OCI-LY7 (cell line): Measurements from ENCODE around the gene BPGM. TPM values are rescaled to one million over a fixed set of nuclear protein-coding genes. Genes with fewer than 3 reads are reported as not detected.

Experiments
- BruUV-seq: library from RNA; stranded (reverse); fragments of 400-500 nt; replicated peaks from 2 replicates; lab custom pipeline; 2021; lab: Mats Ljungman, UMichigan
- CTCF ChIA-PET: fragments of 300-600 bp; sonication (Branson Sonifier 250); formaldehyde crosslinking; loops from one replicate; lab custom pipeline; 2022; ENCODE audit warnings: antibody characterized with exemption; ENCODE audit not compliant: unreplicated experiment; lab: Charles Lee
- POLR2A ChIA-PET: fragments of 300-600 bp; sonication (Branson Sonifier 250); formaldehyde crosslinking; loops from one replicate; lab custom pipeline; 2022; ENCODE audit warnings: antibody characterized with exemption; lab: Charles Lee
- DNase-seq: peaks from one replicate; pipeline ENCODE4 v3.0.0-alpha.2; 2015; ENCODE audit warnings: low spot score
- H2AFZ ChIP-seq: fragments of 200-600 bp; sonication (generic), shearing (Covaris generic); 2 replicates; pipeline ENCODE4 v1.6.1; 2014; ENCODE audit warnings: mild to moderate bottlenecking, antibody characterized with exemption, low read length, moderate library complexity
- H3K27ac ChIP-seq: fragments of 200-600 bp; sonication (generic); 2 replicates; pipeline ENCODE4 v1.5.1; 2014; ENCODE audit warnings: mixed run types, low read depth, mild to moderate bottlenecking, moderate library complexity, low read length, inconsistent platforms; ENCODE audit not compliant: poor library complexity, severe bottlenecking
- H3K36me3 ChIP-seq: fragments of 200-600 bp; sonication (generic); 2 replicates; pipeline ENCODE4 v1.6.1; 2014; ENCODE audit warnings: mild to moderate bottlenecking, antibody characterized with exemption, low read length, moderate library complexity, mixed read lengths; ENCODE audit not compliant: insufficient read depth
- H3K4me1 ChIP-seq: fragments of 200-600 bp; sonication (generic); 2 replicates; pipeline ENCODE4 v1.5.1; 2014; ENCODE audit warnings: mild to moderate bottlenecking, low read length; ENCODE audit not compliant: insufficient read depth, poor library complexity, severe bottlenecking
- H3K4me2 ChIP-seq: fragments of 200-600 bp; sonication (generic); 2 replicates; pipeline ENCODE4 v1.6.1; 2014; ENCODE audit warnings: mild to moderate bottlenecking, low read length
- H3K4me3 ChIP-seq: fragments of 200-600 bp; sonication (generic); 2 replicates; pipeline ENCODE4 v1.5.1; 2014; ENCODE audit warnings: mild to moderate bottlenecking, low read depth, low read length; ENCODE audit not compliant: poor library complexity, severe bottlenecking
- H3K79me2 ChIP-seq: fragments of 200-600 bp; sonication (generic); 2 replicates; pipeline ENCODE4 v1.6.1; 2016; ENCODE audit warnings: low read depth, mild to moderate bottlenecking, low read length, moderate library complexity, mixed read lengths; ENCODE audit not compliant: insufficient read depth
- H3K9me2 ChIP-seq: fragments of 200-600 bp; sonication (generic); 2 replicates; pipeline ENCODE4 v1.6.1; 2016; ENCODE audit warnings: mild to moderate bottlenecking, low read length, mixed read lengths; ENCODE audit not compliant: insufficient read depth
- H3K9me3 ChIP-seq: fragments of 200-600 bp; sonication (generic); 2 replicates; pipeline ENCODE4 v1.6.1; 2014; ENCODE audit warnings: mild to moderate bottlenecking, mixed run types, low read length, mixed read lengths
- H4K20me1 ChIP-seq: fragments of 200-600 bp; sonication (generic); 2 replicates; pipeline ENCODE4 v1.6.1; 2014; ENCODE audit warnings: mild to moderate bottlenecking, antibody characterized with exemption, low read length, moderate library complexity, mixed read lengths; ENCODE audit not compliant: insufficient read depth
- CTCF ChIP-seq: fragments of 200-600 bp; sonication (generic); conservative IDR thresholded peaks from 2 replicates; pipeline ENCODE4 v1.5.1; 2014; ENCODE audit warnings: mild to moderate bottlenecking, antibody characterized with exemption, low read length, moderate library complexity, mixed read lengths
- EZH2phosphoT487 ChIP-seq: fragments of 200-600 bp; sonication (generic); IDR thresholded peaks from 2 replicates; pipeline ENCODE4 v1.6.1; 2018; ENCODE audit warnings: low read depth, borderline replicate concordance, mild to moderate bottlenecking, mixed run types, antibody characterized with exemption, low read length, moderate library complexity, mixed read lengths
- intact Hi-C: fragments of 100-400 bp; cut with micrococcal nuclease; formaldehyde crosslinking; loops from one replicate; pipeline ENCODE4 v1.10.0; 2022; ENCODE audit not compliant: unreplicated experiment
- total RNA-seq, 2 experiments: library from RNA; depleted of rRNA in 1 of 2; stranded (reverse); fragments of >200 nt in 1 of 2; shearing (Covaris generic) in 1 of 2; gene quantifications; 2 replicates each; pipeline ENCODE4 v1.2.3, GENCODE V29; 2014 to 2022

BPGM gene
- total RNA-seq, 2 experiments from 2014 or later, result 16.6 to 18.7 TPM

DNA sequence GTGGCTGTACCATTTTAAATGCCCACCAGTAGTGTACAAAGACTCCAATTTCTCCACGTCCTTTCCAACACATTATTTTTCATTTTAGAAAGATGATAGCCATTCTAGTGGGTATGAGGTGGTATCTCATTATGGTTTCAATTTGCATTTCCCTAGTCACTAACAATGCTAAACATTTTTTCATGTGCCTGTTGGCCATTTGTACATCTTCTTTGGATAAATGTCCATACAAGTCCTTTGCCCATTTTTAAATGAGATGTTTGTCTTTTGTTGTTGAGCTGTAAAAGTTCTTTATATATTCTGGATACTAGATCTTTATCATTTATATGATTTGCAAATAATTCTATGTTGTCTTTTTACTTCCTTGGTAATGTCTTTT, 18.9 kb upstream of the BPGM start:
- no peaks in the 10 kb centered on the region for H3K4me1 ChIP-seq
- TF ChIP-seq CTCF, result no peak
- no peak for TF ChIP-seq EZH2phosphoT487
- CTCF ChIA-PET, result no interaction called here
- BruUV-seq, result no TSS peak
- POLR2A ChIA-PET, result interaction anchor here (0.7 kb wide), 1 partner anchor 144 kb away, joined by 3 read pairs; no protein-coding TSS in a partner anchor
- no peak for DNase-seq
- no peak overlapping the region for H2AFZ ChIP-seq
- no peaks in the 10 kb centered on the region for H3K9me3 ChIP-seq
- intact Hi-C loops, result no loop called here
- H3K4me2 ChIP-seq, result no peak overlapping the region
- no peaks in the 10 kb centered on the region for H3K79me2 ChIP-seq
- no peaks in the 10 kb centered on the region for H3K9me2 ChIP-seq
- H3K36me3 ChIP-seq, result no peaks in the 10 kb centered on the region
- no peaks in the 10 kb centered on the region for H4K20me1 ChIP-seq
- no peak overlapping the region for H3K27ac ChIP-seq
- no peak overlapping the region for H3K4me3 ChIP-seq

GRCh38 chr7:134629445-134629844, 17.2 kb upstream of the BPGM start:
- H3K36me3 ChIP-seq, result no peaks in the 10 kb centered on the region
- no peaks in the 10 kb centered on the region for H3K9me3 ChIP-seq
- no peaks in the 10 kb centered on the region for H3K79me2 ChIP-seq
- ChIA-PET POLR2A (no interaction called here), CTCF (no interaction called here)
- no peak for DNase-seq
- no peak overlapping the region for H3K4me3 ChIP-seq
- no peaks in the 10 kb centered on the region for H4K20me1 ChIP-seq
- H3K9me2 ChIP-seq, result no peaks in the 10 kb centered on the region
- intact Hi-C loops, result no loop called here
- TF ChIP-seq EZH2phosphoT487, result no peak
- TF ChIP-seq CTCF, result no peak
- no peak overlapping the region for H3K27ac ChIP-seq
- H2AFZ ChIP-seq, result no peak overlapping the region
- no peaks in the 10 kb centered on the region for H3K4me1 ChIP-seq
- no peak overlapping the region for H3K4me2 ChIP-seq
- BruUV-seq, result no TSS peak

- no peaks in the 10 kb centered on the region for H3K79me2 ChIP-seq
- CTCF ChIA-PET, result no interaction called here
- no peak for TF ChIP-seq EZH2phosphoT487
- POLR2A ChIA-PET, result interaction anchor here (0.6 kb wide), 2 partner anchors 18 to 69 kb away, joined by 3 to 5 read pairs; no protein-coding TSS in a partner anchor
- no peak overlapping the region for H2AFZ ChIP-seq
- H3K36me3 ChIP-seq, result no peaks in the 10 kb centered on the region
- H3K27ac ChIP-seq, result no peak overlapping the region
- H3K9me3 ChIP-seq, result no peaks in the 10 kb centered on the region
- intact Hi-C loops, result no loop called here
- H3K4me3 ChIP-seq, result no peak overlapping the region
- no peaks in the 10 kb centered on the region for H3K9me2 ChIP-seq
- no peaks in the 10 kb centered on the region for H4K20me1 ChIP-seq
- no TSS peak for BruUV-seq
- no peak for DNase-seq
- no peaks in the 10 kb centered on the region for H3K4me1 ChIP-seq
- H3K4me2 ChIP-seq, result no peak overlapping the region
Observed at GRCh38 chr7:134630237-134630636, 16.4 kb upstream of the BPGM start.
